ENCODE results near the gene GJA9. TPM values are rescaled to one million over a fixed set of nuclear protein-coding genes. Genes with fewer than 3 reads are reported as not detected.

Gene GJA9
- total RNA-seq, 1 experiment from 2014 or later = not detected

DNA sequence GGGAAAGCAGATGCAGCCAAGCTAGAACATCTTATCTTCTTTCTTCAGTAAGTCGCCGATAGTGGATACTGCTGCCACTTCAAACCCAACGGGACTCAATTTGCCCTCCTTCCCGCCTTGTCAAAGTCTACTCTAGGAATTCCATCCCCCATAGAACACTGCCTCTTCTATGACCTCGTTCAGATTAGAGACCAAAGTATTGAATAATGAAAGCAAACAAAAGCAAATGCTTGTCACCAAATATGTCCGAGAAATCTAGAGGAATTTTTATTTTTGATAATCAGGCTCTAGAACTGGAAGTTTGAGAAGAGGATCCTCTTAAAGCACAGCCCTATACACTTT, 21.0 kb downstream of the GJA9 start:
- ChIA-PET POLR2A (ENCODE audit: low non-redundant PET) (no interaction called here), CTCF (no interaction called here)
- Histone ChIP-seq H3K27me3 (replicated peaks; ENCODE audit: insufficient read depth, low read depth, low read length, poor library complexity) (no peaks in the 10 kb centered on the region), H3K36me3 (ENCODE audit: insufficient read depth, low read length, poor library complexity, severe bottlenecking) (peaks cover 20% of the 10 kb centered on the region), H3K4me1 (ENCODE audit: insufficient read depth, low read length, poor library complexity, severe bottlenecking) (peaks cover 14% of the 10 kb centered on the region), H3K4me3 (ENCODE audit: low read depth, low read length, poor library complexity, severe bottlenecking) (peak overlapping the region; percentile 75), H3K27ac (ENCODE audit: low read depth, low read length, poor library complexity, severe bottlenecking) (peak overlapping the region; percentile 65), H3K9me3 (ENCODE audit: low read depth, low read length, poor library complexity, severe bottlenecking) (no peaks in the 10 kb centered on the region)
- no peak for TF ChIP-seq EZH2 (IDR thresholded peaks at IDR 0.05; ENCODE audit: borderline replicate concordance, low read depth, low read length, poor library complexity, severe bottlenecking)
- TF ChIP-seq, protein P1, sequence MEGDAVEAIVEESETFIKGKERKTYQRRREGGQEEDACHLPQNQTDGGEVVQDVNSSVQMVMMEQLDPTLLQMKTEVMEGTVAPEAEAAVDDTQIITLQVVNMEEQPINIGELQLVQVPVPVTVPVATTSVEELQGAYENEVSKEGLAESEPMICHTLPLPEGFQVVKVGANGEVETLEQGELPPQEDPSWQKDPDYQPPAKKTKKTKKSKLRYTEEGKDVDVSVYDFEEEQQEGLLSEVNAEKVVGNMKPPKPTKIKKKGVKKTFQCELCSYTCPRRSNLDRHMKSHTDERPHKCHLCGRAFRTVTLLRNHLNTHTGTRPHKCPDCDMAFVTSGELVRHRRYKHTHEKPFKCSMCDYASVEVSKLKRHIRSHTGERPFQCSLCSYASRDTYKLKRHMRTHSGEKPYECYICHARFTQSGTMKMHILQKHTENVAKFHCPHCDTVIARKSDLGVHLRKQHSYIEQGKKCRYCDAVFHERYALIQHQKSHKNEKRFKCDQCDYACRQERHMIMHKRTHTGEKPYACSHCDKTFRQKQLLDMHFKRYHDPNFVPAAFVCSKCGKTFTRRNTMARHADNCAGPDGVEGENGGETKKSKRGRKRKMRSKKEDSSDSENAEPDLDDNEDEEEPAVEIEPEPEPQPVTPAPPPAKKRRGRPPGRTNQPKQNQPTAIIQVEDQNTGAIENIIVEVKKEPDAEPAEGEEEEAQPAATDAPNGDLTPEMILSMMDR (conservative IDR thresholded peaks at IDR 0.05; ENCODE audit: low read depth, low read length) = no peak
- BruUV-seq (replicated peaks) = TSS peak; percentile 48
- peak; percentile 3 for DNase-seq (ENCODE audit: low spot score)
- intact Hi-C loops (cut with micrococcal nuclease; ENCODE audit: unreplicated experiment) = no loop called here

DNA sequence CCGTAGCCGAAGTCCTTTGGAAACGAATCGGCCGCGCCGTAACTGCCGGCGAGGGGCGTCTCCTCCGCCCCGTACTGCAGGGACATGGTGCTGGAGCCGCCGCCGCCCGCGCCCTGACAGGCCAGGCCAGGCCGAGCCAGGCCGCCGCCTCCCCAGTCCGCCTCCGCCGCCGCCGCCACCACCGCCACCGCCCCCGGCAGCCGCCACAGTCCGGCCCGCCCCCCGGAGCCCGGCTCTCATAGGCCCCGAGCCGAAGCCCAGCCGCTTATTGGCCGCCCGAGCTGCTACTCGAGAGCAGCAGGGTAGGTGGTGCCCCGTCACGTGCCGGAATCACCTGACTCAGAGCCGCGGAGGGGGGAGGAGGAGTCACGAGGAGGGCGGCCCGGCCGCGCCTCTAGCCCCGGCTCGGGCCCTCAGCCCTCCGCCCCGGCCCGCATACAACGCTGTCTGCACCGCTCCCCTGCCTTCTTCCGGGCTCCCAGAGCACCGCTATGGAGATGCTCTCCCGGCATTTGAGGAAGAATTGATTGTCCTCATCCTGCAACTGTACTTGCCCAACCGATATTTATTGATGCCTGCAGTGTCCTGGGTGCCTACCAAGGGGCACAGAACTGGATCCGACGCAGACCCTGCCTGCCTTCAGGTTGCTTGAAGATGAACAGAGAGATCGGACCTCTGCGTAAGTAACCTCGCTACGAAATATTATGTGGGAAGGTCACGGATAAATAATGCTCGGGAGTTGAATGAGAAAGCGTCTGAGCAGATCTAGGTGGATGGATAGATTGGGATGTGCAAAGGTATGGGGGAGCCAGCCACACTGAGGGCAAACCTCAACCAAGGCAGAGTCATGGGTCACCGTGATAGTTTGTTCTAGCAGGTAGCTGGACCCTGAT, 21.6 kb downstream of the GJA9 start, which contains the start of gene RRAGC:
Gene RRAGC (minus strand): TSS at position 212 of the 893 bp plus-strand sequence. CDS start 126 bp downstream, at position 86.
- Histone ChIP-seq H3K4me3 (ENCODE audit: low read depth, low read length, poor library complexity, severe bottlenecking) (peak within 1 kb of the TSS; percentile 75), H3K27me3 (replicated peaks; ENCODE audit: insufficient read depth, low read depth, low read length, poor library complexity) (no peaks in the 10 kb centered on the region), H3K27ac (ENCODE audit: low read depth, low read length, poor library complexity, severe bottlenecking) (peak within 1 kb of the TSS; percentile 65), H3K36me3 (ENCODE audit: insufficient read depth, low read length, poor library complexity, severe bottlenecking) (peaks cover 21% of the 10 kb centered on the region), H3K9me3 (ENCODE audit: low read depth, low read length, poor library complexity, severe bottlenecking) (no peaks in the 10 kb centered on the region), H3K4me1 (ENCODE audit: insufficient read depth, low read length, poor library complexity, severe bottlenecking) (peaks cover 14% of the 10 kb centered on the region)
- TF ChIP-seq, protein P1 (conservative IDR thresholded peaks at IDR 0.05; ENCODE audit: low read depth, low read length) = no peak
- no peak for TF ChIP-seq EZH2 (IDR thresholded peaks at IDR 0.05; ENCODE audit: borderline replicate concordance, low read depth, low read length, poor library complexity, severe bottlenecking)
- CTCF ChIA-PET = no interaction called here
- POLR2A ChIA-PET (ENCODE audit: low non-redundant PET) = no interaction called here
- no TSS peak for BruUV-seq (replicated peaks)
- intact Hi-C loops (cut with micrococcal nuclease; ENCODE audit: unreplicated experiment) = no loop called here
- peak; percentile 99 for DNase-seq (ENCODE audit: low spot score)

DNA sequence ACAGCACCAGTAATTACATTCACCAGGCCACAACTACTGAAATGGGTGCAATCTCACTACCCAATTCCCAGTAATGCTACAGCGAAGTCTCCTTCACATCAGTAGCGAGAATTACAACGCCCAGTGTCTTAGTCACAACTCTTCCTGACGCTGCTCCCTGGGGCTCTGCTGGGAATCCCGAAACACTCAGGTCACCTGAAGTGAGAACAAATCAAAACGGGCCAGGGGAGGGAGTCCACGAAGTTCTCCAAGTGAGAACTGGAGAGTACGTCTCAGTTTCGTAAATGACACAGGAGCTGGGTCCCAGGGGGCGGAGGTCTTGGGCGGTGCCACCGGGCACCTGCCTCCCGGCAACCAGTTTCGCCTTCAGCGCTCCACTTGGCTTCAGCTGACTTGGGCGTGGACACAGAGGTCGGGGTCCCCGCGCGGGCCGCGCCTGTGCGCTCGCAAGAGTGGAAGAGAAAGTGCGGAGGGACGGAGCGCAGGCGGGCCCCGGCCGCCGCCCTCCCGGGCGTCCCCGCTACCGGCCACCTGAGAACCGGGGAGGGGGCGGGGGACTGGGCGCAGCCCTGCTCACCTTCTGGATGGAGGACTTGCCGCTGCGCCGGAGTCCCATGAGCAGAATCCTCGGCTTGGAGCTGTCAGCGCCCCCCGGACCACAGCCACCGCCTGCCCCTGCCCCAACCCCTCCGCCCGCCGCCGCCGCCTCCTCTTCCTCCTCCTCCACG, 22.4 kb downstream of the GJA9 start:
- BruUV-seq (replicated peaks) = no TSS peak
- peak overlapping the region; percentile 75 for H3K4me3 ChIP-seq (ENCODE audit: low read depth, low read length, poor library complexity, severe bottlenecking)
- ChIA-PET POLR2A (ENCODE audit: low non-redundant PET) (no interaction called here), CTCF (no interaction called here)
- H3K9me3 ChIP-seq (ENCODE audit: low read depth, low read length, poor library complexity, severe bottlenecking) = no peaks in the 10 kb centered on the region
- DNase-seq (ENCODE audit: low spot score) = peak; percentile 33
- no peaks in the 10 kb centered on the region for H3K27me3 ChIP-seq (replicated peaks; ENCODE audit: insufficient read depth, low read depth, low read length, poor library complexity)
- intact Hi-C loops (cut with micrococcal nuclease; ENCODE audit: unreplicated experiment) = no loop called here
- TF ChIP-seq EZH2 (IDR thresholded peaks at IDR 0.05; ENCODE audit: borderline replicate concordance, low read depth, low read length, poor library complexity, severe bottlenecking) = no peak
- TF ChIP-seq, protein P1 (conservative IDR thresholded peaks at IDR 0.05; ENCODE audit: low read depth, low read length) = no peak
- H3K4me1 ChIP-seq (ENCODE audit: insufficient read depth, low read length, poor library complexity, severe bottlenecking) = peaks cover 14% of the 10 kb centered on the region
- H3K36me3 ChIP-seq (ENCODE audit: insufficient read depth, low read length, poor library complexity, severe bottlenecking) = peaks cover 20% of the 10 kb centered on the region
- H3K27ac ChIP-seq (ENCODE audit: low read depth, low read length, poor library complexity, severe bottlenecking) = peak overlapping the region; percentile 59
